Measurements from ENCODE around the gene TPP2.

The TPP2 gene

DNA sequence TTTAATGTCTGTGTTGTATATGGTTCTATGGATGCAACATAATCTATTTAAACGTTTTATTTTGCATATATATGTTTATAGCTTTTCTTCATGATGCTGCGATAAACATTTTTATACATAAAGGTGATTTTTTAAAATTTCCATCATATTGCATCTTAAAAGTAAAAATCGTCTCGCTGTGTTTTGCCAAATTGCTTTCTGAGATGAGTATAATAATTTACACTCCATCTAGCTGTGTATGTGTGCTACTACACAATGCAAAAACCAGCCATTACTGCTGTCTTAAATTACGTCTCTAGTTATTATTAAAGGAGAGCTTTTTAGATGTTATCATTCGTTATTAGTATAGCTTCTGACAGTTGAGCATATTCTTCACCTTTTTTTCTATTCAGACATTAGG lies 60.8 kb downstream of the TPP2 start:
- Histone ChIP-seq H3K9ac (ENCODE audit: low read depth, low read length) (no peak overlapping the region), H3K9me3 (ENCODE audit: control insufficient read depth, insufficient read depth, low read length) (no peaks in the 10 kb centered on the region), H3K27ac (ENCODE audit: low read depth, low read length) (no peak overlapping the region), H3K4me1 (ENCODE audit: control insufficient read depth, insufficient read depth, low read length) (no peaks in the 10 kb centered on the region), H3K27me3 (ENCODE audit: control insufficient read depth, insufficient read depth, low read length) (no peaks in the 10 kb centered on the region), H3K4me3 (ENCODE audit: low read depth, low read length) (no peak overlapping the region), H3K36me3 (ENCODE audit: control insufficient read depth, insufficient read depth, low read length) (peaks cover 87% of the 10 kb centered on the region)

DNA sequence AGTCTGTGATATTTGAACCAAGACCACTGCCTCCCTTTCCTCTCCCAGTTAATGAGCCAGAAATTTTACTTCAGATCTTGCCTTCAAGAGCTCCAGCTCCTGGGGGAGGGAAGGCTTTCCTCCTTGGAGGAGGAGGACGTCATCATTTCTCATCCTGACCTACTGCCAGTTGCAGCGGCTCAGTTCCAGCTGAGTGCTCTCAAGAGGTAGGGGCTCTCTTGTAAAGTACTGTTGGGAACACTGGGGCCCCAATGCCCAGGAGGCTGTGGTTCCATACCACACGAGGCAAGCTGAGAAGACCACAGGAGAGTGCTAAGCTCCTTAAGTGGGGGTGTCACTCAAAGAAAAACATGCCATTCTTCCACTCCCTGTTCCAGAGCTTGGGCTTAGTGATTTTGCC lies 61.9 kb downstream of the TPP2 start:
- no peaks in the 10 kb centered on the region for H3K4me1 ChIP-seq (ENCODE audit: control insufficient read depth, insufficient read depth, low read length)
- H3K4me3 ChIP-seq (ENCODE audit: low read depth, low read length): no peak overlapping the region
- no peaks in the 10 kb centered on the region for H3K27me3 ChIP-seq (ENCODE audit: control insufficient read depth, insufficient read depth, low read length)
- no peak overlapping the region for H3K9ac ChIP-seq (ENCODE audit: low read depth, low read length)
- H3K27ac ChIP-seq (ENCODE audit: low read depth, low read length): no peak overlapping the region
- no peaks in the 10 kb centered on the region for H3K9me3 ChIP-seq (ENCODE audit: control insufficient read depth, insufficient read depth, low read length)
- H3K36me3 ChIP-seq (ENCODE audit: control insufficient read depth, insufficient read depth, low read length): peaks cover 82% of the 10 kb centered on the region

DNA sequence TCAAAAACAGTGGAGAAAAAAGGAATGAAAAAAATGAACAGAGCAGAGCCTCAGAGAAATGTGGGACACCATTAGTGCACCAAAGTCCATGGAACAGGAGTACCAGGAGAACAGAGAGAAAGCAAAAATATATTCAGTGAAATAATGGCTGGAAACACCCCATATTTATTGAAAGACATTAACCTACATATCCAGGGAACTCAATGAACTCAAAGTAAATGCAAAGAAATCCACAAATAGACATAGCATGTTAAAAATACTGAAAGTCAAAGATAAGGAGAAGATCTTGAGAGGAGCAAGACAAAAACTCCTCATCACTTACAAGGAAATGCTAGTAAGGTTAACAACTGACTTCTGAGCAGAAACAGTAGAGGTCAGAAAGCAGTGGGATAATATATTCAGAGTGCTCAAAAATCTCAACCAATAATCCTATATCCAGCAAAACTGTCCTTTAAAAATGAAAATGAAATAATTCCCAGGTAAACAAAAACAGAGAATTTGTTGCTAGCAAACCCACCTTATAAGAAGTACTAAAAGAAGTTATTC lies 62.5 kb downstream of the TPP2 start:
- H3K9ac ChIP-seq (ENCODE audit: low read depth, low read length): no peak overlapping the region
- H3K4me3 ChIP-seq (ENCODE audit: low read depth, low read length): no peak overlapping the region
- H3K4me1 ChIP-seq (ENCODE audit: control insufficient read depth, insufficient read depth, low read length): no peaks in the 10 kb centered on the region
- no peaks in the 10 kb centered on the region for H3K27me3 ChIP-seq (ENCODE audit: control insufficient read depth, insufficient read depth, low read length)
- no peaks in the 10 kb centered on the region for H3K9me3 ChIP-seq (ENCODE audit: control insufficient read depth, insufficient read depth, low read length)
- peaks cover 82% of the 10 kb centered on the region for H3K36me3 ChIP-seq (ENCODE audit: control insufficient read depth, insufficient read depth, low read length)
- H3K27ac ChIP-seq (ENCODE audit: low read depth, low read length): no peak overlapping the region

DNA sequence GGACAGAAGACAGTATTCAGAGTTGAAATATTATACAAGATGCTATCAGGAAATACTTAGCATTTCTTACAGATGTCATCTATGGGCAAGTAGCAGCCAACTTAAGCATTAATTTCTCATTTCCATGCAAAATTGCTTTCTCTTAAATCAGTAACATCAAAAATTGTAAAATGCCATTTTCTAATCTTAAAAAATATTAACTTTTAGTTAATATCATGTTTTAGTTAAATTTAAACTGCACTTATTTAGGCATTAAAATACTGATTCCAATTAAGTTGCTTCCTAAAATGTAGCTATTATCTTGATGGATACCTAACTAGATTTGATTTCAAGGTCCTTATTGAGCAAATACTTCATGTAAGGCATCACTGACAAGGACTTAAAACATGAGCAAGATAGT lies 70.2 kb downstream of the TPP2 start:
- Histone ChIP-seq H3K9ac (ENCODE audit: low read depth, low read length) (no peak overlapping the region), H3K4me1 (ENCODE audit: control insufficient read depth, insufficient read depth, low read length) (no peaks in the 10 kb centered on the region), H3K36me3 (ENCODE audit: control insufficient read depth, insufficient read depth, low read length) (peaks cover 82% of the 10 kb centered on the region), H3K4me3 (ENCODE audit: low read depth, low read length) (no peak overlapping the region), H3K27ac (ENCODE audit: low read depth, low read length) (no peak overlapping the region), H3K9me3 (ENCODE audit: control insufficient read depth, insufficient read depth, low read length) (peaks cover 27% of the 10 kb centered on the region), H3K27me3 (ENCODE audit: control insufficient read depth, insufficient read depth, low read length) (no peaks in the 10 kb centered on the region)

DNA sequence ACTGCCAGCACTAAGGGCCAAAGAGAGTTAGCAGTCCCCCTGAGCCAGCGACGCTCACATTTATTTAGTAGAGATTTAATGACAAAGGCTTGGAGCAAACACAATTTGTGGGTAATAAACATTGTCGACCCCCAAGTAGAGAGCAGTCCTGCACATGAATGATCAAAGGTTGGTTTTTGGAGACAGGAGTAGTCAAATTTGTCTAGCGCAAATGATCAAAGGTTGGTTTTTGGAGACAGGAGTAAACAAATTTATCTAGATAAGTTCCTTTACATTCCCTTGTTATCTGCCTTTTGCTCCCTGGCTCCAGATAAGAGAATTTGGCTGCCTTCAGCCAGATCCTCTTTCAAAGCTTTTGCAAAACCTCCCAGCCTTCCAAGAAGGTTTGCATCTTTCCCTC lies 71.1 kb downstream of the TPP2 start:
- Histone ChIP-seq H3K4me3 (ENCODE audit: low read depth, low read length) (no peak overlapping the region), H3K9me3 (ENCODE audit: control insufficient read depth, insufficient read depth, low read length) (peaks cover 27% of the 10 kb centered on the region), H3K27ac (ENCODE audit: low read depth, low read length) (no peak overlapping the region), H3K9ac (ENCODE audit: low read depth, low read length) (no peak overlapping the region), H3K27me3 (ENCODE audit: control insufficient read depth, insufficient read depth, low read length) (no peaks in the 10 kb centered on the region), H3K4me1 (ENCODE audit: control insufficient read depth, insufficient read depth, low read length) (no peaks in the 10 kb centered on the region), H3K36me3 (ENCODE audit: control insufficient read depth, insufficient read depth, low read length) (peaks cover 87% of the 10 kb centered on the region)

DNA sequence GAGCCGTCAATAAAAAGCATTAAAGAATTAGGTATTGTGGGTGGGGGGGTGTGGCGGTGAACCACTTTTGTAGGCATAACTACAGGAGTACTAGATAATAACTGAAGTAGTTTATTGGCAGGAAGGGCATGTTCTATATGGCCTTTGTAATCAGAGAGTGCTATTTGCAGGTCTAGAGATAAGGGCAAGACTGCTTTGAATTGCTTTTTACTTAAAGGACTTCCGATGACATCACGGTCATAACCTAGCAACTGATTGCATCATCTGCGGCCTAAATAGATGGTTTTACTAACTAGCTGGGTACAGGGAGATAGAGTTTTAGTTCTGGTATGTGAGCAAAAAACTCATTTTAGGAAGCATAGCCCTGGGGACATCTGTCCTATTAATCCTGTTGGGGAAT lies 73.3 kb downstream of the TPP2 start:
- Histone ChIP-seq H3K9ac (ENCODE audit: low read depth, low read length) (no peak overlapping the region), H3K36me3 (ENCODE audit: control insufficient read depth, insufficient read depth, low read length) (peaks cover 91% of the 10 kb centered on the region), H3K27ac (ENCODE audit: low read depth, low read length) (no peak overlapping the region), H3K27me3 (ENCODE audit: control insufficient read depth, insufficient read depth, low read length) (no peaks in the 10 kb centered on the region), H3K4me3 (ENCODE audit: low read depth, low read length) (no peak overlapping the region), H3K9me3 (ENCODE audit: control insufficient read depth, insufficient read depth, low read length) (peaks cover 27% of the 10 kb centered on the region), H3K4me1 (ENCODE audit: control insufficient read depth, insufficient read depth, low read length) (no peaks in the 10 kb centered on the region)

DNA sequence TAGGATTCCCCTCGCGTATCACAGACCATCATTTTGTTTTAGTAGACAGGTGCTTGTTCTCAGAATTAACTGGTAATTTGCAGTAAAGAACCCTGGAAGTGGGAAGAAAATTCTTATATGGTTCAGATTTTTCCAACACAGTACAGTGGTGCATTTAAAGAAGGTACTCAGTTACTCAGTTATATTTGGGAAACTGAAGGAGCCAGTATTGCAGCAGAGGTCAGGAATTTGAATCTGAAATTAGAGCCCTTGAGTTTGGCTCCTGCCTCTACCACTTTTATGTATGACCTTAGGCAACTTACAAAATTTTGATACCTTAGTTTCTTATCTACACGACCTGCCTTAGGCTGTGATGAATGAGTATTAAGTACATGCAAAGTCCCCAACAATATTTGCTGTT lies 78.3 kb downstream of the TPP2 start:
- H3K4me3 ChIP-seq (ENCODE audit: low read depth, low read length): no peak overlapping the region
- H3K27me3 ChIP-seq (ENCODE audit: control insufficient read depth, insufficient read depth, low read length): no peaks in the 10 kb centered on the region
- H3K36me3 ChIP-seq (ENCODE audit: control insufficient read depth, insufficient read depth, low read length): peaks cover 90% of the 10 kb centered on the region
- no peak overlapping the region for H3K9ac ChIP-seq (ENCODE audit: low read depth, low read length)
- no peak overlapping the region for H3K27ac ChIP-seq (ENCODE audit: low read depth, low read length)
- H3K9me3 ChIP-seq (ENCODE audit: control insufficient read depth, insufficient read depth, low read length): no peaks in the 10 kb centered on the region
- no peaks in the 10 kb centered on the region for H3K4me1 ChIP-seq (ENCODE audit: control insufficient read depth, insufficient read depth, low read length)

DNA sequence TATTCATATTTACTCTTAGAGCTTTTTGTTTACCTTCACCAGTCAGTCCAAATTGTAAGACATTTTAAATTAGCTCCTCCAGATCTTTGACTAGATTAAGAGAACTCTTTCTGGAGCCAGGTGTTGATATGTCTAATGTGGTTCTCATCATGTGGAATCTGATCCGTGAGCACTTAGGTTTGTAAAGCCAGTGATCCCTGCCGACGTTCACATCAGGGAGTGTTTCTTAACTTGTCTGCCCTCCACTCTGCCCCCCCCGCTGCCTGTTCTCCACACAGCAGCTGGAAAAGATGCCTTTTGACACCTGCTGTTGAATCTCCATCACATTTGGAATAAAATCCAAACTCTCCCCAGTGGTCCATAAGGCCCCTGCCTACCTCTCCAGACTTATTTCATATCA lies 80.3 kb downstream of the TPP2 start:
- Histone ChIP-seq H3K36me3 (ENCODE audit: control insufficient read depth, insufficient read depth, low read length) (peaks cover 77% of the 10 kb centered on the region), H3K9ac (ENCODE audit: low read depth, low read length) (no peak overlapping the region), H3K4me1 (ENCODE audit: control insufficient read depth, insufficient read depth, low read length) (no peaks in the 10 kb centered on the region), H3K27me3 (ENCODE audit: control insufficient read depth, insufficient read depth, low read length) (no peaks in the 10 kb centered on the region), H3K9me3 (ENCODE audit: control insufficient read depth, insufficient read depth, low read length) (no peaks in the 10 kb centered on the region), H3K4me3 (ENCODE audit: low read depth, low read length) (no peak overlapping the region), H3K27ac (ENCODE audit: low read depth, low read length) (no peak overlapping the region)

DNA sequence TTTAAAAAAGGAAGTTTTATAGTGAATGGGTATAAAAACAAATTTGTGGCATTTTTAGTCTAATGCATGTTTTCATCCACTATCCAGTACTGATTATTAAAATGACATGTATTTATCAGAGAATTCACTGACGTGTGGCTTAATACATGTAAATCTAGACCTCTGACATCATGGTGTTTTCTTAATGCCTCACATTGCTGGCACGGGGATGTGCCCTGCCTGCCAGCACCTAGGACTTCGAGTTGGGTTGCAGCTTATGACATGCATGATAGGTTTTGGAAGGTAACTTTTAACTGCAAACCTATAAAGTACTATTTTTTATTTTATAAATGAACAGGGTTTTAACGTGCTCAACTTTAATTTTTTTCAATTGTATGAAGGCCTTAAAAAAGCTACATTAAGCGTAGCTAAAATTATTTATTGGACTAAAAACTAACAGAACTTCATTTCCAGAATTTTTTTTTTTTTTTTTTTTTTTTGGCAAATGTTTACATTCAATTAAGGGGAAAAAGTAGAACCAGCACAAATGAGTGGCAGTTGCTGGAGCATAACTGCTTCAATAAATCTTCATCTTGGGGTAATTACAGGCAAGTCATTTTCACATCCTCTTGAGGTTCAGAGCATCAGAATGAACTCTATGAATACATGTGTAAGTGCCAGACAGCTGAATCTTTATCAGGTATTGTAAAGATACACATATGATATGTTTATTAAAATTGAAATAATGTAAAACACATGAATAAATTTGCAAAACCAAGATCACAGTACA lies 81.7 kb downstream of the TPP2 start:
- Histone ChIP-seq H3K27ac (ENCODE audit: low read depth, low read length) (no peak overlapping the region), H3K27me3 (ENCODE audit: control insufficient read depth, insufficient read depth, low read length) (no peaks in the 10 kb centered on the region), H3K4me3 (ENCODE audit: low read depth, low read length) (no peak overlapping the region), H3K9ac (ENCODE audit: low read depth, low read length) (no peak overlapping the region), H3K36me3 (ENCODE audit: control insufficient read depth, insufficient read depth, low read length) (peaks cover 65% of the 10 kb centered on the region), H3K4me1 (ENCODE audit: control insufficient read depth, insufficient read depth, low read length) (no peaks in the 10 kb centered on the region), H3K9me3 (ENCODE audit: control insufficient read depth, insufficient read depth, low read length) (no peaks in the 10 kb centered on the region)

DNA sequence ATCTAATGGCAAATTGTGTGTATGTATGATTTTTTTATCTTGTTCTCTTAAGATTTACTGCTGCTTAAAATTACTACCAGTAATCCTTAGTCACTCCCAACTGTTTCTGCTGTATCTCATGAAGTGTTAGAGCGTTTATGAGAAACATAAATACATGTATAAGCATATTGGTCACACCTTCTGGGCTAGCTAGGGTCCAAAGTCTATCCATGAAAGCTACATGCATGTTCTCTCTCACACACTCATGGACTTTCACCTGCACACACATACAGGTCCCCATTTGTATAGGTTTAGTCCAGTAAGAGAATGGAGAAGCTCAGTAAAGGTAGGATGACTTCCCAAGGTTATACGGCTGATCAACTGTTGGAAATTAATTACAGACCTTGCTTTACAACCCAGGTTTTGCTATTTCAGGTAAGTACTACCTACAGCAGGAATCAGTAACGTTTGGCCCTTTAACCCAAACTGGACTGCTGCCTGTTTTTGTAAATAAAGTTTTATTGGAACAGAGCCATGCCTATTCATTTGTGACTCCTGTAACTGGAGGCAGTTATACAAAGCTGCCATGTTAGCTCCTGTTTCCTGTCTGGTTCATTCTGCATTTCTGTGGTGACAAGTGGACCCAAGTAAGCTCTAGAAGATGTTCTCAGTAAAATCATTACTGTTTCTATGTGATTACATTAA lies 82.8 kb downstream of the TPP2 start:
- H3K4me1 ChIP-seq (ENCODE audit: control insufficient read depth, insufficient read depth, low read length): no peaks in the 10 kb centered on the region
- H3K9me3 ChIP-seq (ENCODE audit: control insufficient read depth, insufficient read depth, low read length): no peaks in the 10 kb centered on the region
- no peak overlapping the region for H3K27ac ChIP-seq (ENCODE audit: low read depth, low read length)
- no peak overlapping the region for H3K4me3 ChIP-seq (ENCODE audit: low read depth, low read length)
- H3K36me3 ChIP-seq (ENCODE audit: control insufficient read depth, insufficient read depth, low read length): peaks cover 54% of the 10 kb centered on the region
- no peaks in the 10 kb centered on the region for H3K27me3 ChIP-seq (ENCODE audit: control insufficient read depth, insufficient read depth, low read length)
- no peak overlapping the region for H3K9ac ChIP-seq (ENCODE audit: low read depth, low read length)

DNA sequence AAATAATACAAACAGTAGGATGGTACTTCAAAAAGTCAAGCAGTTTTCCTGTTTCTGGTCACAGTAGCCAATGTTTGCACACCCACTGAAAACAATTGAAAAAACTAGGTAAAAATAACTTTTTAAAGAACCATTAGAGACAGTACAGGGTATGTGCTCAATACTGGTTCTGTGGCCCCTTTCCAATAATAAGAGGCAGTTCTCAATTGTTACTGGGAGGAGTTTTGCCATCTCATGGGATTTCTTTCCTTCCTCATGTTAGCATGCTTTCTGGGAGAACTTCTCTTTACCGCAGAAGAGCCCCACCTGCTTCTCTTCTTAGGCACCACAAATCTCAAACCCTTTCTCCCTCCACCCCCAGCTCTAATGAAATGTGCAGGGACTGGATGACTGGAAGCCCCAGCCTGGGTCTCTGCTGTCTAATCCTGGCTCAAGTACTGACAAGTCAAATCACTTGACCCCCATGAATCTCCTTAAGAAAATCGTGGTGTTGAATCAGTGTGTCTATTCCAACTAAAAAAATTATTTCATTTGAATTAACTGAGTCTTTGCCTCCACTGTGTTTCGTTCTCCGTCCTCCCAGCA lies 83.4 kb downstream of the TPP2 start:
- no peak overlapping the region for H3K4me3 ChIP-seq (ENCODE audit: low read depth, low read length)
- no peaks in the 10 kb centered on the region for H3K4me1 ChIP-seq (ENCODE audit: control insufficient read depth, insufficient read depth, low read length)
- H3K9ac ChIP-seq (ENCODE audit: low read depth, low read length): no peak overlapping the region
- no peak overlapping the region for H3K27ac ChIP-seq (ENCODE audit: low read depth, low read length)
- H3K36me3 ChIP-seq (ENCODE audit: control insufficient read depth, insufficient read depth, low read length): peaks cover 48% of the 10 kb centered on the region
- H3K9me3 ChIP-seq (ENCODE audit: control insufficient read depth, insufficient read depth, low read length): no peaks in the 10 kb centered on the region
- no peaks in the 10 kb centered on the region for H3K27me3 ChIP-seq (ENCODE audit: control insufficient read depth, insufficient read depth, low read length)

All from HUES48 (cell line).